HEK293 (cell line): Measurements from ENCODE around the gene GSK3B.

Experiments used
- CTCF ChIA-PET: fragments of 350-600 bp; formaldehyde crosslinking; extraction: SDS; loops from one replicate; lab custom pipeline; 2021; ENCODE audit warnings: antibody characterized with exemption; lab: Yijun Ruan, JAX
- POLR2A ChIA-PET: fragments of 300-600 bp; formaldehyde crosslinking; extraction: SDS; loops from one replicate; lab custom pipeline; 2020; ENCODE audit warnings: antibody characterized with exemption, inconsistent platforms; lab: Yijun Ruan, JAX
- H3K27ac ChIP-seq: fragments of 200-500 bp; sonication (Bioruptor generic); 2 replicates; pipeline ENCODE4 v1.5.1; 2014; ENCODE audit warnings: low read depth, low read length, control low read depth, inconsistent platforms; ENCODE audit errors: extremely low read depth
- H3K36me3 ChIP-seq, 2 experiments: fragments of 200-500 bp in 1 of 2; sonication (Bioruptor generic) in 1 of 2; 1 replicate in 1 of 2; 2 replicates in 1 of 2; pipeline ENCODE4 v1.5.1; 2014 to 2017; ENCODE audit warnings: inconsistent platforms in 2 of 2, low read length in 2 of 2; ENCODE audit not compliant: control insufficient read depth in 2 of 2, insufficient read depth in 1 of 2
- H3K4me1 ChIP-seq: fragments of 200-500 bp; sonication (Bioruptor generic); 2 replicates; pipeline ENCODE4 v1.5.1; 2014; ENCODE audit warnings: mild to moderate bottlenecking, low read length, inconsistent platforms; ENCODE audit not compliant: control insufficient read depth, insufficient read depth
- H3K4me3 ChIP-seq: 2 replicates; pipeline ENCODE4 v1.5.1; 2011; ENCODE audit warnings: low read depth, mild to moderate bottlenecking, control low read depth, low read length, moderate library complexity
- H3K9me3 ChIP-seq: fragments of 200-500 bp; sonication (Bioruptor generic); 2 replicates; pipeline ENCODE4 v1.5.1; 2014; ENCODE audit warnings: low read depth, low read length, inconsistent platforms; ENCODE audit not compliant: control insufficient read depth, insufficient read depth
- KLF8 ChIP-seq: fragments of 450-650 bp; formaldehyde crosslinking; IDR thresholded peaks from 2 replicates; pipeline ENCODE4 v1.5.1; 2016; ENCODE audit warnings: missing biosample characterization, missing genetic modification characterization
- PRDM1 ChIP-seq: fragments of 450-650 bp; formaldehyde crosslinking; IDR thresholded peaks from 2 replicates; pipeline ENCODE4; 2016; ENCODE audit warnings: missing biosample characterization, missing genetic modification characterization
- SP2 ChIP-seq: fragments of 450-650 bp; formaldehyde crosslinking; IDR thresholded peaks from 2 replicates; pipeline ENCODE4 v1.5.1; 2016; ENCODE audit warnings: missing biosample characterization, missing genetic modification characterization
- TCF7L2 ChIP-seq: IDR thresholded peaks from 2 replicates; pipeline ENCODE4 v1.6.1; 2011; ENCODE audit warnings: low read depth, mild to moderate bottlenecking, inconsistent platforms, low read length, moderate library complexity, borderline replicate concordance
- ZBTB26 ChIP-seq: fragments of 450-650 bp; formaldehyde crosslinking; optimal IDR thresholded peaks from 2 replicates; pipeline ENCODE3; 2016; ENCODE audit warnings: missing biosample characterization, mild to moderate bottlenecking, missing genetic modification characterization
- ZEB2 ChIP-seq: fragments of 450-650 bp; formaldehyde crosslinking; IDR thresholded peaks from 2 replicates; pipeline ENCODE4 v1.5.1; 2016; ENCODE audit warnings: missing biosample characterization, missing genetic modification characterization
- ZNF155 ChIP-seq: fragments of 450-650 bp; formaldehyde crosslinking; IDR thresholded peaks from 2 replicates; pipeline ENCODE4 v1.5.1; 2016; ENCODE audit warnings: missing biosample characterization, missing genetic modification characterization
- ZNF174 ChIP-seq: fragments of 450-650 bp; formaldehyde crosslinking; IDR thresholded peaks from 2 replicates; pipeline ENCODE4 v1.5.0; 2017; ENCODE audit warnings: missing biosample characterization, mild to moderate bottlenecking, missing genetic modification characterization
- ZNF18 ChIP-seq: fragments of 450-650 bp; formaldehyde crosslinking; IDR thresholded peaks from 2 replicates; pipeline ENCODE4 v1.5.1; 2016; ENCODE audit warnings: missing biosample characterization, missing genetic modification characterization
- ZNF214 ChIP-seq: fragments of 450-650 bp; formaldehyde crosslinking; IDR thresholded peaks from 2 replicates; pipeline ENCODE4 v1.5.1; 2017; ENCODE audit warnings: missing biosample characterization, mild to moderate bottlenecking, missing genetic modification characterization, borderline replicate concordance
- ZNF23 ChIP-seq: fragments of 450-650 bp; formaldehyde crosslinking; IDR thresholded peaks from 2 replicates; pipeline ENCODE4 v1.5.1; 2016; ENCODE audit warnings: missing biosample characterization, missing genetic modification characterization, borderline replicate concordance
- ZNF274 ChIP-seq, 2 experiments: fragments of 200-500 bp in 1 of 2; fragments of 450-650 bp in 1 of 2; sonication (Bioruptor generic) in 1 of 2; formaldehyde crosslinking in 1 of 2; IDR thresholded peaks; 2 replicates each; pipeline versions ENCODE4 v1.5.1 to v1.6.1; 2014 to 2016; ENCODE audit warnings: borderline replicate concordance in 1 of 2, inconsistent platforms in 1 of 2, low read length in 1 of 2, missing biosample characterization in 1 of 2, missing genetic modification characterization in 1 of 2
- ZNF391 ChIP-seq: fragments of 450-650 bp; formaldehyde crosslinking; IDR thresholded peaks from 2 replicates; pipeline ENCODE4 v1.5.1; 2016; ENCODE audit warnings: low read depth, missing biosample characterization, missing genetic modification characterization, borderline replicate concordance
- ZNF394 ChIP-seq: fragments of 450-650 bp; formaldehyde crosslinking; IDR thresholded peaks from 2 replicates; pipeline ENCODE4 v1.5.1; 2016; ENCODE audit warnings: missing biosample characterization, missing genetic modification characterization, mild to moderate bottlenecking, moderate library complexity, borderline replicate concordance
- ZNF513 ChIP-seq: fragments of 450-650 bp; IDR thresholded peaks from 2 replicates; pipeline ENCODE4 v1.5.1; 2018; ENCODE audit warnings: missing biosample characterization, missing genetic modification characterization
- ZNF623 ChIP-seq: fragments of 450-650 bp; formaldehyde crosslinking; IDR thresholded peaks from 2 replicates; pipeline ENCODE4 v1.5.1; 2016; ENCODE audit warnings: missing biosample characterization, missing genetic modification characterization
- ZNF660 ChIP-seq: fragments of 450-650 bp; IDR thresholded peaks from 2 replicates; pipeline ENCODE4 v1.5.1; 2018; ENCODE audit warnings: missing biosample characterization, mild to moderate bottlenecking, missing genetic modification characterization
- ZNF670 ChIP-seq: fragments of 450-650 bp; formaldehyde crosslinking; IDR thresholded peaks from 2 replicates; pipeline ENCODE4 v1.5.1; 2016; ENCODE audit warnings: missing biosample characterization, missing genetic modification characterization, low read depth
- TF ChIP-seq, protein P1 (sequence below): fragments of 450-650 bp; formaldehyde crosslinking; IDR thresholded peaks from 2 replicates; pipeline ENCODE4 v1.5.0; 2017; ENCODE audit warnings: missing biosample characterization, missing genetic modification characterization, borderline replicate concordance
- TF ChIP-seq, protein P2 (sequence below): fragments of 450-650 bp; formaldehyde crosslinking; IDR thresholded peaks from 2 replicates; pipeline ENCODE4 v1.5.1; 2016; ENCODE audit warnings: missing biosample characterization, missing genetic modification characterization
- TF ChIP-seq, protein P3 (sequence below): fragments of 450-650 bp; formaldehyde crosslinking; IDR thresholded peaks from 2 replicates; pipeline ENCODE4 v1.5.1; 2017; ENCODE audit warnings: missing biosample characterization, missing genetic modification characterization

The GSK3B gene

GRCh38 chr3:119902061-119902460, 192.2 kb downstream of the GSK3B start (continued):
- TF ChIP-seq ZNF18 (tag by site-specific recombination), result no peak
- TF ChIP-seq ZNF23 (tag by site-specific recombination), result no peak
- TF ChIP-seq, all 188 proteins: peak for 0

DNA sequence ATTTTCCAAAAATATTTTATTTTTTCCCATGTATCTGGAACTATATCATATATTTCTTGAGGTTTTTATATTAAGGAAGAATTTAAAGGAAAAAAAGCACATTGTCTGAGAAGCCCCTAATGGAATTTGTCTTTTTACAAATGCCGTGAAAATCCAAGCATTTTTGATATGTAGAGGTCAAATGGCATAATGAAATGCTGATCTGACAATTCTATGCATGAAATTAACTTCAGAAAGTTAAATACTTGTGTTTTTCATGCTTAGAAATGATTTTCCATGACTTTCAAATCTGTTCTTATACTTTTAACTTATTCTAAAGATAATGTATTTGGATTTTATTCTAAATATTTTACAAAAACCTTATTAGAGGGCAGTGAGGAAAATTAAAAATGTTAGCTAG, 193.1 kb downstream of the GSK3B start:
- ChIA-PET POLR2A (no interaction called here), CTCF (interaction anchor here (1.0 kb wide), 1 partner anchor 9 kb away, joined by 3 read pairs; no protein-coding TSS in a partner anchor)
- Histone ChIP-seq H3K4me3 (no peak overlapping the region), H3K27ac (no peak overlapping the region), H3K9me3 (no peaks in the 10 kb centered on the region), H3K36me3 (peaks cover 0 to 22% of the 10 kb centered on the region in 2 experiments; a peak in 2 of 3 replicates), H3K4me1 (no peaks in the 10 kb centered on the region)
- TF ChIP-seq PRDM1 (tag by site-specific recombination) (no peak), ZNF214 (tag by site-specific recombination) (no peak), ZNF274 (IDR thresholded peaks at IDR 0.05; ENCODE audit: low read length) (no peak), ZNF274 (tag by site-specific recombination; IDR thresholded peaks at IDR 0.05; ENCODE audit: borderline replicate concordance) (no peak), ZNF513 (tag by site-specific recombination) (no peak), ZNF391 (tag by site-specific recombination) (no peak), ZNF155 (tag by site-specific recombination) (no peak), ZNF394 (tag by site-specific recombination) (no peak), KLF8 (no peak), ZNF660 (no peak), ZNF623 (tag by site-specific recombination) (no peak), SP2 (no peak), ZBTB26 (tag by site-specific recombination) (no peak), ZNF670 (tag by site-specific recombination) (no peak), ZNF174 (no peak), TCF7L2 (no peak), ZEB2 (tag by site-specific recombination) (no peak)
- TF ChIP-seq, protein P1, sequence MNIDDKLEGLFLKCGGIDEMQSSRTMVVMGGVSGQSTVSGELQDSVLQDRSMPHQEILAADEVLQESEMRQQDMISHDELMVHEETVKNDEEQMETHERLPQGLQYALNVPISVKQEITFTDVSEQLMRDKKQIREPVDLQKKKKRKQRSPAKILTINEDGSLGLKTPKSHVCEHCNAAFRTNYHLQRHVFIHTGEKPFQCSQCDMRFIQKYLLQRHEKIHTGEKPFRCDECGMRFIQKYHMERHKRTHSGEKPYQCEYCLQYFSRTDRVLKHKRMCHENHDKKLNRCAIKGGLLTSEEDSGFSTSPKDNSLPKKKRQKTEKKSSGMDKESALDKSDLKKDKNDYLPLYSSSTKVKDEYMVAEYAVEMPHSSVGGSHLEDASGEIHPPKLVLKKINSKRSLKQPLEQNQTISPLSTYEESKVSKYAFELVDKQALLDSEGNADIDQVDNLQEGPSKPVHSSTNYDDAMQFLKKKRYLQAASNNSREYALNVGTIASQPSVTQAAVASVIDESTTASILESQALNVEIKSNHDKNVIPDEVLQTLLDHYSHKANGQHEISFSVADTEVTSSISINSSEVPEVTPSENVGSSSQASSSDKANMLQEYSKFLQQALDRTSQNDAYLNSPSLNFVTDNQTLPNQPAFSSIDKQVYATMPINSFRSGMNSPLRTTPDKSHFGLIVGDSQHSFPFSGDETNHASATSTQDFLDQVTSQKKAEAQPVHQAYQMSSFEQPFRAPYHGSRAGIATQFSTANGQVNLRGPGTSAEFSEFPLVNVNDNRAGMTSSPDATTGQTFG (tag by site-specific recombination), result no peak
- TF ChIP-seq, protein P2, sequence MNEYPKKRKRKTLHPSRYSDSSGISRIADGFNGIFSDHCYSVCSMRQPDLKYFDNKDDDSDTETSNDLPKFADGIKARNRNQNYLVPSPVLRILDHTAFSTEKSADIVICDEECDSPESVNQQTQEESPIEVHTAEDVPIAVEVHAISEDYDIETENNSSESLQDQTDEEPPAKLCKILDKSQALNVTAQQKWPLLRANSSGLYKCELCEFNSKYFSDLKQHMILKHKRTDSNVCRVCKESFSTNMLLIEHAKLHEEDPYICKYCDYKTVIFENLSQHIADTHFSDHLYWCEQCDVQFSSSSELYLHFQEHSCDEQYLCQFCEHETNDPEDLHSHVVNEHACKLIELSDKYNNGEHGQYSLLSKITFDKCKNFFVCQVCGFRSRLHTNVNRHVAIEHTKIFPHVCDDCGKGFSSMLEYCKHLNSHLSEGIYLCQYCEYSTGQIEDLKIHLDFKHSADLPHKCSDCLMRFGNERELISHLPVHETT (tag by site-specific recombination), result no peak
- TF ChIP-seq, protein P3, sequence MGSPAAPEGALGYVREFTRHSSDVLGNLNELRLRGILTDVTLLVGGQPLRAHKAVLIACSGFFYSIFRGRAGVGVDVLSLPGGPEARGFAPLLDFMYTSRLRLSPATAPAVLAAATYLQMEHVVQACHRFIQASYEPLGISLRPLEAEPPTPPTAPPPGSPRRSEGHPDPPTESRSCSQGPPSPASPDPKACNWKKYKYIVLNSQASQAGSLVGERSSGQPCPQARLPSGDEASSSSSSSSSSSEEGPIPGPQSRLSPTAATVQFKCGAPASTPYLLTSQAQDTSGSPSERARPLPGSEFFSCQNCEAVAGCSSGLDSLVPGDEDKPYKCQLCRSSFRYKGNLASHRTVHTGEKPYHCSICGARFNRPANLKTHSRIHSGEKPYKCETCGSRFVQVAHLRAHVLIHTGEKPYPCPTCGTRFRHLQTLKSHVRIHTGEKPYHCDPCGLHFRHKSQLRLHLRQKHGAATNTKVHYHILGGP (tag by site-specific recombination), result no peak
